VCaP (cell line): ENCODE results near the gene ZNF324.
"Not testable (repeated sequence)": the region's sequence is repeated elsewhere in the genome, so short reads cannot be mapped to it uniquely, and the experiment has no call there.

Experiments
- H3K27ac ChIP-seq: fragments of 450-650 bp; 2 replicates; pipeline ENCODE4 v1.5.1; 2017
- TF ChIP-seq, protein P1 (sequence below): fragments of 450-650 bp; conservative IDR thresholded peaks from 2 replicates; pipeline ENCODE4 v1.5.1; 2017; ENCODE audit warnings: mild to moderate bottlenecking, moderate library complexity

ZNF324 gene

DNA sequence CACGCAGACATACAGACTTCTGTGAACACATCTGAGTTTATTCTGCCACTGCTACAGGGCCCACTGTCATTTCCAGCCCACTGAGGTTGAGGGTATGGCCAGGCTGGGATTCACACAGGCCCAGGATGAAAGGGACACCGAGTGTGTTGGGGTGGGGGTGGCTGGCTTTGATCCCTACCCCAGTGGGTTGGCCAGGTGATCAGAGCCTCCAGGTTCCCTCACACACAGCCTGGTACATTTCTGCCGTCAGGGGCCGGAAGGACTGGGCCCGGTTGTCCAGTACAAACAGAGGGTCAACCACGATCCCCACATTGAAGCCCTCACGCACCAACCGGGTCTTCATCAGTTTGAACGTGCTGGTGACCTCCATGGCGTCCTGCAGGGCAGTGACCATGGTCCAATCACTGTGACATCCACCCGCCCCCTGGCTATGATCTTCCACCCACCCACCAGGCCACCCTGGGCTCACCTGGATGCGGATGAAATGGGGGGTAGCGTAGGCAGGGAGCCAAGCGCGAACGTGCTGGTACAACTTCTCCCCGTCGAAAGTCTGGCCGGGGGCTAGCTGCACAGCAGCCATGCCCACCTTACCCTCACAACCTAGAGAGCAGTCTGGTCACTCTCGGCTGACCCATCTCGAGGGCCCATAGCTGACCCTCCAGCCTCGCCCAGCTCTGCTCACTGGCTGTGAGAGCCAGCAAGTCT is 31.6 kb downstream of the ZNF324 start:
- H3K27ac ChIP-seq: no peak overlapping the region
- TF ChIP-seq, protein P1, sequence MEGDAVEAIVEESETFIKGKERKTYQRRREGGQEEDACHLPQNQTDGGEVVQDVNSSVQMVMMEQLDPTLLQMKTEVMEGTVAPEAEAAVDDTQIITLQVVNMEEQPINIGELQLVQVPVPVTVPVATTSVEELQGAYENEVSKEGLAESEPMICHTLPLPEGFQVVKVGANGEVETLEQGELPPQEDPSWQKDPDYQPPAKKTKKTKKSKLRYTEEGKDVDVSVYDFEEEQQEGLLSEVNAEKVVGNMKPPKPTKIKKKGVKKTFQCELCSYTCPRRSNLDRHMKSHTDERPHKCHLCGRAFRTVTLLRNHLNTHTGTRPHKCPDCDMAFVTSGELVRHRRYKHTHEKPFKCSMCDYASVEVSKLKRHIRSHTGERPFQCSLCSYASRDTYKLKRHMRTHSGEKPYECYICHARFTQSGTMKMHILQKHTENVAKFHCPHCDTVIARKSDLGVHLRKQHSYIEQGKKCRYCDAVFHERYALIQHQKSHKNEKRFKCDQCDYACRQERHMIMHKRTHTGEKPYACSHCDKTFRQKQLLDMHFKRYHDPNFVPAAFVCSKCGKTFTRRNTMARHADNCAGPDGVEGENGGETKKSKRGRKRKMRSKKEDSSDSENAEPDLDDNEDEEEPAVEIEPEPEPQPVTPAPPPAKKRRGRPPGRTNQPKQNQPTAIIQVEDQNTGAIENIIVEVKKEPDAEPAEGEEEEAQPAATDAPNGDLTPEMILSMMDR: no peak

DNA sequence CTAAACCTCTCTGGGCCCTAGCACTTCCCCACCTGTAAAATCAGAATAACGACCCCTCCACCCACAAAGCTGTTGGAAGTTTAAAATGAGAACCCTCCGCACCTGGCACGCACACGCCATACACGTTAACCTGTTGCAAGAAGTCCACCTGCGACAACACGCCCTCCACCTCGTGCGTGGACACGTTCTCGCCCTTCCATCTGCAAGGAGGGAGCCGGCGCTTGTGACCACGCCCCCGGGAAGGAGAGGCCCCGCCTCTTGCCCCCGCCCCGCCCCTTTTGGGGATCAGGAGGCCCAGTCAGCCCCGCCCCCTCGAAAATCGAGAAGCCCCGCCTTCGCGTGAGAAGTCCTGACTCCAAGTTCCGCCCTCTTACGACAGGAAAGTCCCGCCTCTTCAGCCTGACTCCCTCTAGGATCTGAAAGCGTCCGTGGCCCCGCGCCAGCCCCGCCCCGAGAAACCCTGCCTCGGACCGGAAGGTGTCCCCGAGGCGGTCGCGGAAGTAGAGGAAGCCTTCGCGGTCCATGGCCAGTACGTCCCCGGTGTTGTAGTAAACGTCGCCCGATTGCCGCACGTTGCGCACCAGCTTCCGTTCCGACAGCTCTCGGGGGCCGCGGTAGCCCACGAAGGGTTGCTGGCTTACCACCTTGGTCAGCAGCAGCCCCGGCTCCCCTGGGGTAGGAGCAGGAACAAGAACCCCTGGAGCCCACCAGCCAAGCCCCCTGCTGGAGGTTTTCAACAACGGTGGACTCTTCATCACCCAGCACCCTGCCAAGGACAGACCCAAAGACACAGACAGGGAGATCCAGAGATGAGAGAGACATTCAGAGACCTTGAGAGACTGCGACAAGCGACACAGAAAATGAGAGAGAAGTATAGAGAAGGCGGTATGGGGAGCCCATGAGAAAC is 32.4 kb downstream of the ZNF324 start:
- no peak overlapping the region for H3K27ac ChIP-seq
- TF ChIP-seq, protein P1: no peak

DNA sequence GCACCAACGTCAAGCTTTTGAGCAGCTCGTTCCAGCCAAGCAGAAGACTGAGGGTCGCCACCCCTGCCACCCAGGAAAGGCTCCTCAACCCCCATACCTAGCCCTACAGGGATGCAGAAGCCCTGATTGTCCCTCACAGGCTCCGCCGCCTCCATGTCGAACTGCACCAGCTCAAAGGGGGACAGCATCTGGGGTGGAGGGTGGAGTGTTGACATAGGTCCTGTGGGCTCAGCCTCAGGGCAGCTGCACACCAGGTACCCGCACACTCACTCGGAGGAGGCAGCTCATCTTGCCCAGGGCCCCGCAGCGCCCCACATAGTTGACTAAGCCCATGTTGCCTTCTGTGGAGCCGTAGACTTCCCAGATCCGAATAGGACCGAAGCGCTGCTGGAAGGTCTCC is 33.4 kb downstream of the ZNF324 start:
- no peak overlapping the region for H3K27ac ChIP-seq
- TF ChIP-seq, protein P1: no peak

DNA sequence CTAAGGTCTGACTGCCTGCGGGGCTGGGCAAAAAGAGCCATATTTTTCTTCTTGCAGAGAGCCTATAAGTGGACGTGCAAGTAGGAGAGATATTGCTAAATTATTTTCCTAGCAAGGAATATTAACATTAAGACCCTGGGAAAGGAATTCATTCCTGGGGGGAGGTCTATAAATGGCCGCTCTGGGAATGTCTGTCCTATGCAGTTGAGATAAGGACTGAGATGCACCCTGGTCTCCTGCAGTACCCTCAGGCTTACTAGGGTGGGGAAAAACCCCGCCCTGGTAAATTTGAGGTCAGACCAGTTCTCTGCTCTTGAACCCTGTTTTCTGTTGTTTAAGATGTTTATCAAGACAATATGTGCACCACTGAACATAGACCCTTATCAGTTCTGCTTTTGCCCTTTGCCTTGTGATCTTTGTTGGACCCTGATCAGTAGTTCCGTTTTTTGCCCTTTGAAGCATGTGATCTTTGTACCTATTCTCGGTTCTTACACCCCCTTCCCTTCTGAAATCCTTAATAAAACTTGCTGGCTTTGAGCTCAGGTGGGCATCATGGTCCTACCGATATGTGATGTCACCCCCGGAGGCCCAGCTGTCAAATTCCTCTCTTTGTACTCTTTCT is 40.8 kb downstream of the ZNF324 start:
- H3K27ac ChIP-seq: not testable (repeated sequence)

DNA sequence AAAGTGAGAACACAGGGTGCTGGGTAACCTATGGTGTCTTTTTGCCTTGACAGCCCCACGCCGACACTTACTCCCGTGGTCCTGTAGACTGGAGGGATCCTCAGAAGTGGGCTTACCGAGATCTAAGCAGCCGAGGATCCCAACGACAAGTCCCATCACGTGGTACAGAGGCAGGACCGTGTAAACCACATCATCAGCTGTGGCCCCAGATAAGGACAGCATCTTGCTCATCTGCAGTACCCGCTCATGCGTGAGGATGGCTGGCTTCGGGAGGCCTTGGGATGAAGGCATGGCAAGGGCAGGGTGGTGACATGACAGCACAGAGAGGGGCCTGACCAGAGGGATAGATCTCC is 42.8 kb downstream of the ZNF324 start:
- TF ChIP-seq, protein P1: no peak
- H3K27ac ChIP-seq: no peak overlapping the region

DNA sequence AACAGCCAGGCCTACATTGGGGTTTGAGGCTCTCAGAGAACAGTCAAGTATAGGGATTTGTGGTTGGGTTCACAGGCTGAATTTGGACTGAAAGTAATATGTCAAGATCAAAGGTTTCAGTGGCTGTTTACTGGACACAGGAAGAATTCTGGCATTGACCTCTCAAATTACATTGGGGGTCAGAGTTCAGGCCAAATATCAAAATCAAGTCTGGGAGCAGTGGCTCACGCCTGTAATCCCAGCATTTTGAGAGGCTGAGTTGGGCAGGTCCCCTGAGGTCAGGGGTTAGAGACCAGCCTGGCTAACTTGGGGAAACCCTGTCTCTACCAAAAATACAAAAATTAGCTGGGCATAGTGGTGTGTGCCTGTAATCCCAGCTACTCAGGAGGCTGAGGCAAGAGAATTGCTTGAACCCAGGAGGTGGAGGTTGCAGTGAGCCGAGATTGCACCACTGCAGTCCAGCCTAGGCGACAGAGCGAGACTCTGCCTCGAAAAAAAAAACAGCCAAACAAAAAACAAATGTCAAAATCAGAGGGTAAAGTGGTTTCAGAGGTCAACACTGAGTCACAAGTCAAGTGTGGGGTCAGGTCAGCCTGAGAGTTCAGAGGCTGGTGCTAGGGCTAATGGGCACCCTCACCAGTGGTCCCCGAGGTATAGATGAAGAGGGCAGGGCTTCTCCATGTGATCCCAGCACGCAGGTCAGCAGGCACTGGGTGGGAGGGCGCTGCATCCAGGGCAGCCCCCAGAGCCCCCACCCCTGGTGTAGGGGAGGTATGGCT is 43.4 kb downstream of the ZNF324 start:
- TF ChIP-seq, protein P1: no peak
- H3K27ac ChIP-seq: no peak overlapping the region

DNA sequence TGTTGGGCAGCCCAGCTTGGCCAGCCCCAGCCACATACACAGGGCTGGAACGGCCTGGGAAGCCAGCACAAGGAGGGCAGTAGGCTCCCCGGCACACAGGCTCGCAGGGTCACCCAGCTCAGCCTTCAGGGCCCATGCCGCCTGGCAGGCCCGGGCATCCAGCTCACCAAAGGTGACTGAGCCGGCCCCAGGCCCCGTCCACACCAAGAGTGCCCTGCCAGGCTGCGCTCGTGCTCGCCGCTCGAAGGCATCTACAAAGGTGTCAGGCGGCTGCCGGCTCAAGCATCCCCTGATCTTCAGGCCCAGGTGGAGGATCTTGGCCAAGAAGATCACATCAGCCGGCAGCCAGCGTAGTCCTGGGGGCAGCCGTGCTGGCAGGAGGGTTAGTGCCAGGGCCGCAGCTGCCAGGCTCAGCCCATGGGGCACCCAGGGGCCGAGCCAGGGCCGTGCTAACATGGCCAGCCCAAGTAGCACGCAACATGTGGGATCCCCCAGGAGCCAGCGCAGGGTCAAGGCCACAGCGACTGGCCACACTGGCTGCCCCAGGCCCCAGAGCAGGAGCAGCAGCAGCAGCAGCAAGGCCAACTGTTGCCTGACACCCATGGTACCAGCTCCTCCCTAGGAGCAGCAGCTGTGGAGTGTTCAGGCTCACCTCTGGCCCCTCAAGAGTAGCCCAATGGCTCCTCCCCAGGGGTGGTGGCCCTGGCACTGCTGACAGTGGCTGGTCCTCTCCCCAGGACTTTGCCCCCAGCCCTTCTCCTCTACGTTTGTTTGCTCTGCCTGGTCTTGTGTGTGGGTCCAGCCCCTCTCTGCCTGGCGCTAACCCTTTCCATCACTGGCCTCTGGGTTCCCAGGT is 44.7 kb downstream of the ZNF324 start, which contains the start of gene SLC27A5:
Gene SLC27A5 (minus strand): TSS at position 640 of the 856 bp plus-strand sequence. CDS start 37 bp downstream, at position 603.
- H3K27ac ChIP-seq: peak within 1 kb of the TSS; percentile 91; the same call in 1 of the 2 replicates
- TF ChIP-seq, protein P1: no peak
